CD14-positive monocyte (primary cell): ENCODE results near the gene SARS1. TPM values are rescaled to one million over a fixed set of nuclear protein-coding genes. Genes with fewer than 3 reads are reported as not detected.

Experiments
- DNase-seq, 3 donors: peaks; one replicate each; pipeline ENCODE4 v3.0.0-alpha.2; 2011 to 2022
- H2AFZ ChIP-seq: 2 replicates; pipeline ENCODE4 v1.6.0; 2012; ENCODE audit warnings: mild to moderate bottlenecking, low read depth, low read length, inconsistent platforms; ENCODE audit not compliant: insufficient read depth, poor library complexity, severe bottlenecking
- H3K27ac ChIP-seq, 2 donors: 1 replicate in 1 of 2; 2 replicates in 1 of 2; pipeline ENCODE4 v1.5.1; 2012 to 2013; ENCODE audit warnings: low read length in 2 of 2, control low read depth in 1 of 2, inconsistent platforms in 1 of 2, low read depth in 1 of 2, mild to moderate bottlenecking in 1 of 2
- H3K27me3 ChIP-seq, 2 donors: one replicate each; pipeline versions ENCODE4 v1.6.0 to v1.6.1; 2011 to 2013; ENCODE audit warnings: low read length in 2 of 2; ENCODE audit not compliant: control insufficient read depth in 2 of 2, insufficient read depth in 2 of 2
- H3K36me3 ChIP-seq, 2 donors: replicated peaks in 1 of 2; 1 replicate in 1 of 2; 2 replicates in 1 of 2; pipeline versions ENCODE4 v1.5.1 to v1.6.1; 2012 to 2013; ENCODE audit warnings: low read length in 2 of 2, control low read depth in 1 of 2, inconsistent platforms in 1 of 2, mild to moderate bottlenecking in 1 of 2; ENCODE audit not compliant: insufficient read depth in 2 of 2, control insufficient read depth in 1 of 2
- H3K4me1 ChIP-seq, 2 donors: 1 replicate in 1 of 2; 2 replicates in 1 of 2; pipeline versions ENCODE4 v1.5.1 to v1.6.1; 2012 to 2013; ENCODE audit warnings: low read length in 2 of 2, control low read depth in 1 of 2, inconsistent platforms in 1 of 2, mild to moderate bottlenecking in 1 of 2, moderate library complexity in 1 of 2; ENCODE audit not compliant: insufficient read depth in 2 of 2, control insufficient read depth in 1 of 2
- H3K4me2 ChIP-seq: replicated peaks from 2 replicates; pipeline ENCODE3; 2012; ENCODE audit warnings: low read length, moderate library complexity, mild to moderate bottlenecking; ENCODE audit not compliant: poor library complexity, severe bottlenecking; ENCODE audit errors: extremely low read depth
- H3K4me3 ChIP-seq, 3 experiments: fragments of 200-600 bp in 1 of 3; sonication (generic) in 1 of 3; replicated peaks in 1 of 3; 1 replicate in 2 of 3; 2 replicates in 1 of 3; pipeline ENCODE4 v1.5.1; 2011 to 2013; ENCODE audit warnings: low read length in 3 of 3, mild to moderate bottlenecking in 3 of 3, control low read depth in 2 of 3, low read depth in 2 of 3, inconsistent platforms in 1 of 3, moderate library complexity in 1 of 3
- H3K79me2 ChIP-seq: 2 replicates; pipeline ENCODE4 v1.6.0; 2012; ENCODE audit warnings: mild to moderate bottlenecking, control low read depth, inconsistent platforms, low read length, moderate library complexity; ENCODE audit not compliant: insufficient read depth
- H3K9ac ChIP-seq: 2 replicates; pipeline ENCODE4 v1.6.0; 2017; ENCODE audit warnings: low read length, mild to moderate bottlenecking; ENCODE audit not compliant: insufficient read depth, poor library complexity, severe bottlenecking
- H3K9me3 ChIP-seq, 2 donors: replicated peaks in 1 of 2; 1 replicate in 1 of 2; 2 replicates in 1 of 2; pipeline versions ENCODE4 v1.5.1 to v1.6.1; 2012 to 2013; ENCODE audit warnings: low read length in 2 of 2, control low read depth in 1 of 2; ENCODE audit not compliant: control insufficient read depth in 1 of 2, insufficient read depth in 1 of 2
- H4K20me1 ChIP-seq: 2 replicates; pipeline ENCODE4 v1.6.0; 2012; ENCODE audit warnings: mild to moderate bottlenecking, low read length, control low read depth, moderate library complexity; ENCODE audit not compliant: insufficient read depth
- H3K27ac Mint-ChIP-seq, 7 donors: one replicate each; pipeline ENCODE4 v1.8.0; 2020; ENCODE audit warnings: mild to moderate bottlenecking in 7 of 7, mixed read lengths in 7 of 7, moderate library complexity in 6 of 7, inconsistent platforms in 2 of 7
- H3K27me3 Mint-ChIP-seq, 3 donors: one replicate each; pipeline ENCODE4 v1.8.0; 2021 to 2022; ENCODE audit warnings: low read depth in 3 of 3, mild to moderate bottlenecking in 3 of 3, mixed read lengths in 3 of 3, moderate library complexity in 3 of 3, inconsistent platforms in 1 of 3
- H3K36me3 Mint-ChIP-seq, 2 donors: one replicate each; pipeline ENCODE4 v1.8.0; 2020; ENCODE audit warnings: mixed read lengths in 2 of 2, inconsistent platforms in 1 of 2, mild to moderate bottlenecking in 1 of 2
- H3K4me1 Mint-ChIP-seq: one replicate; pipeline ENCODE4 v1.8.0; 2020; ENCODE audit warnings: mild to moderate bottlenecking, mixed read lengths
- H3K4me3 Mint-ChIP-seq, 2 donors: one replicate each; pipeline ENCODE4 v1.8.0; 2020; ENCODE audit warnings: mild to moderate bottlenecking in 2 of 2, mixed read lengths in 2 of 2, moderate library complexity in 1 of 2
- H3K9me3 Mint-ChIP-seq, 7 donors: one replicate each; pipeline ENCODE4 v1.8.0; 2020 to 2022; ENCODE audit warnings: mixed read lengths in 7 of 7, mild to moderate bottlenecking in 6 of 7, moderate library complexity in 6 of 7, inconsistent platforms in 2 of 7
- WGBS: methylation state at CpG from one replicate; pipeline ENCODE4 v1.1.5; 2013; ENCODE audit warnings: missing lambda C conversion rate; ENCODE audit not compliant: insufficient coverage; 5-methylcytosine and 5-hydroxymethylcytosine counted together
- intact Hi-C, 2 donors: fragments of 100-400 bp; cut with micrococcal nuclease; formaldehyde crosslinking; loops; one replicate each; pipeline versions ENCODE4 v1.15.0 to v1.15.1; 2023
- polyA plus RNA-seq, 3 donors: library from polyadenylated mRNA; depleted of rRNA in 1 of 3; unstranded in 2 of 3; stranded (reverse) in 1 of 3; fragments of 300-500 nt in 2 of 3; fragments of >200 nt in 1 of 3; fragmentation: Illumina TruSeq in 2 of 3; gene quantifications; 1 replicate in 2 of 3; 2 replicates in 1 of 3; pipeline ENCODE4 v1.2.3, GENCODE V29; 2012 to 2021
- TF ChIP-seq, protein P1 (sequence below): fragments of 200-600 bp; IDR thresholded peaks from one replicate; pipeline ENCODE4 v1.8.0; 2022; ENCODE audit warnings: antibody characterized with exemption, mild to moderate bottlenecking

The SARS1 gene
- polyA plus RNA-seq, 3 donors, result 70.1 to 107 (median 99.1) TPM

DNA sequence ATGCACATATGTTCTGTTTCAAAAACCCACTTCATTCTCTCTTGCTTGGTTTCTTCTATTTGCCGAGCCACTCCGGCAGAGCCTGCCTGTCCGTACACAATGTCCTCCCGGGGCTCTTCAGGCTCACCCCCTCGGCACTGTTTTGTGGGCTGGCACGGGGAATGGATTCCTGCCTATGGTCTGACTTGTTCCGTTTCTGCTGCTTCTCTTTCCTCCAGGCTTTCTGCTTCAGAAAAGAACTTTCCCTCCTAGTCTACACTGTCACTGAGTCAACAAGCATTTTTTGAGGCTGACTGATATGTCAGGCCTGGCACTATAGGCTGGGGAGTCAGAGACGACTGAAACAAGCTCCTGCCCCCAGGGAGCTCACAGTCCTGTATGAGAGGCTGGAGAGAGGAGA lies 28.4 kb upstream of the SARS1 start:
- peaks cover 53% of the 10 kb centered on the region for H3K4me1 Mint-ChIP-seq
- no peaks in the 10 kb centered on the region for H3K9me3 ChIP-seq
- H3K36me3 ChIP-seq, result no peaks in the 10 kb centered on the region
- DNase-seq, result no peak
- H3K27me3 ChIP-seq, result no peaks in the 10 kb centered on the region
- H3K9ac ChIP-seq, result no peak overlapping the region
- H3K4me3 ChIP-seq, result no peak overlapping the region
- H4K20me1 ChIP-seq, result no peaks in the 10 kb centered on the region
- peak overlapping the region; percentile 32 to 70 for H3K4me3 Mint-ChIP-seq
- no peaks in the 10 kb centered on the region for H3K36me3 Mint-ChIP-seq
- H3K27ac Mint-ChIP-seq, result peak overlapping the region in 6 of 7 donors; percentile 77 to 94 (median 92)
- peaks cover under 1 to 14% (median 9%) of the 10 kb centered on the region in 3 donors for H3K27me3 Mint-ChIP-seq
- H3K4me1 ChIP-seq, result peaks cover 34 to 52% of the 10 kb centered on the region in 2 donors
- H3K79me2 ChIP-seq, result no peaks in the 10 kb centered on the region
- peak overlapping the region; percentile 29 for H3K4me2 ChIP-seq
- no peaks in the 10 kb centered on the region for H3K9me3 Mint-ChIP-seq
- WGBS, result 98% methylated on average over 4 of the region's 8 CpGs
- peak overlapping the region; percentile 65 to 76 for H3K27ac ChIP-seq
- intact Hi-C loops, result loop anchor here in 1 of 2 donors (2.0 kb wide), 1 partner anchor 73 kb away; a partner anchor contains a TSS
- TF ChIP-seq, protein P1, sequence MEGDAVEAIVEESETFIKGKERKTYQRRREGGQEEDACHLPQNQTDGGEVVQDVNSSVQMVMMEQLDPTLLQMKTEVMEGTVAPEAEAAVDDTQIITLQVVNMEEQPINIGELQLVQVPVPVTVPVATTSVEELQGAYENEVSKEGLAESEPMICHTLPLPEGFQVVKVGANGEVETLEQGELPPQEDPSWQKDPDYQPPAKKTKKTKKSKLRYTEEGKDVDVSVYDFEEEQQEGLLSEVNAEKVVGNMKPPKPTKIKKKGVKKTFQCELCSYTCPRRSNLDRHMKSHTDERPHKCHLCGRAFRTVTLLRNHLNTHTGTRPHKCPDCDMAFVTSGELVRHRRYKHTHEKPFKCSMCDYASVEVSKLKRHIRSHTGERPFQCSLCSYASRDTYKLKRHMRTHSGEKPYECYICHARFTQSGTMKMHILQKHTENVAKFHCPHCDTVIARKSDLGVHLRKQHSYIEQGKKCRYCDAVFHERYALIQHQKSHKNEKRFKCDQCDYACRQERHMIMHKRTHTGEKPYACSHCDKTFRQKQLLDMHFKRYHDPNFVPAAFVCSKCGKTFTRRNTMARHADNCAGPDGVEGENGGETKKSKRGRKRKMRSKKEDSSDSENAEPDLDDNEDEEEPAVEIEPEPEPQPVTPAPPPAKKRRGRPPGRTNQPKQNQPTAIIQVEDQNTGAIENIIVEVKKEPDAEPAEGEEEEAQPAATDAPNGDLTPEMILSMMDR, result no peak
- no peak overlapping the region for H2AFZ ChIP-seq

DNA sequence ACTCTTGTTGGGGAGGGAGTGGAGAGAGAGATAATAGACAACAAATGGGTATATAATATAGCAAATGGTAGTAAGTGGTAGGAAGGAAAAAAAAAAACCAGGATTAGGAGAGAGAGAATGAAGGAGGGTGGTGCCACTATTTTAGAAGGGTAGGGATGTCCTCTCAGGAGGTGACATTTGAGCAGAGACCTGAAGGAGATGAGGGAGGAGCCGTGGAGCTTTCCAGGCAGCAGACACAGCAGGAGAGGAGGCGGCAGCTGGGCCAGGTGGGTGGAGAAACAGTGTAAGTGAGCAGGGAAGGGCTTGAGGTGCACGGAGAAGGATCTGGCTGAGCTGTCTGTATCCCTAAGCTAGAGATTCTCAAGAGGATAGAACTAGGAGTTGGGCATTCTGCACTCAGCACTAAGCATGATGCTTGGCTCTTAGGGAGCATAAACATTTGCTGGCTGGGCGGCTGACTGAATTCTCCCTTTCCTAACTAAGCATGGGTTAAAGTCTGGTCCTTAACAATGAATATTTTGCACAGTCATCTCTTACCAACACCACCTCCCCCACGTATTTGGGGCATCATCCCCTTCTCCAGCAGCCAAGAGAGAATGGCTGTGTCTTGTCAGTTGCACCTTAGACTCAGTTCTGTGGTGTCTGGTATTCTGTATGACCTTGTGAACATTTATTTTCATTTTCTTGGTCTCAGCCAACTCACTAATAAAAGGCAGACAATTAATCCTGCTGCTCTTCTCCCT lies 27.6 kb upstream of the SARS1 start:
- peak overlapping the region in 1 of 2 donors; percentile 76 for H3K27ac ChIP-seq
- H3K4me2 ChIP-seq, result no peak overlapping the region
- Mint-ChIP-seq H3K27me3 (peaks cover 7 to 20% (median 12%) of the 10 kb centered on the region in 3 donors), H3K36me3 (no peaks in the 10 kb centered on the region), H3K4me3 (no peak overlapping the region), H3K9me3 (no peaks in the 10 kb centered on the region), H3K4me1 (peaks cover 54% of the 10 kb centered on the region), H3K27ac (peak overlapping the region in 5 of 7 donors; percentile 70 to 94 (median 92))
- 90% methylated on average over 3 of the region's 5 CpGs for WGBS
- no peaks in the 10 kb centered on the region for H3K9me3 ChIP-seq
- DNase-seq, result no peak
- no peaks in the 10 kb centered on the region for H3K36me3 ChIP-seq
- H3K9ac ChIP-seq, result no peak overlapping the region
- no peaks in the 10 kb centered on the region for H3K27me3 ChIP-seq
- TF ChIP-seq, protein P1, result no peak
- H3K4me3 ChIP-seq, result no peak overlapping the region
- intact Hi-C loops, result loop anchor here in 1 of 2 donors (2.0 kb wide), 1 partner anchor 73 kb away; a partner anchor contains a TSS
- no peaks in the 10 kb centered on the region for H4K20me1 ChIP-seq
- H3K79me2 ChIP-seq, result no peaks in the 10 kb centered on the region
- H2AFZ ChIP-seq, result no peak overlapping the region
- peaks cover 34 to 52% of the 10 kb centered on the region in 2 donors for H3K4me1 ChIP-seq
